ENCODE results near the gene MORN3.

MORN3 gene

DNA sequence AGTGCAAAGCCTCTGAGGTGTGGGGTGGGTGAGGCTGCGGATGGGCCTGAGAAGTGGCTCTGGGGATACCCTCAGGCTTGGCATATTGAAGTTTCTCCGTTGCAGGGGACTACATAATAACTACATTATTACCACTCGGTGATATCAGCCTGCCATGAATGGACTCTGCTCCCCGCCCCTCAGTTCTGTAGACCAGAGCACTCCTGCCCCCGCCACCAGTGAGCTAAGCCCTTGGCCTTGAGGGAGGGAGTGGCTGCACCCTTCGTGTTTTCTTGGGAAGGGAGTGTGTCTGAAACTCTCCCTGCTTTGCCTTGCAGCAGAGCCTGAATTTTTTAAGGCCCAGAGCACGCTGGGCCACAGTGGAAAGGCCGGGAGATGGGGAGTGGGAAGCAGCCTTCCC is 41.4 kb downstream of the MORN3 start:
- Histone ChIP-seq H3K27ac (ENCODE audit: low read depth, low read length) (peak overlapping the region; percentile 92), H3K9me3 (ENCODE audit: control insufficient read depth in 1 of 2, low read length in 2 of 2) (no peaks in the 10 kb centered on the region), H3K9ac (ENCODE audit: low read depth in 1 of 2, low read length in 2 of 2) (peak overlapping the region; percentile 87 to 93), H3K4me1 (ENCODE audit: control insufficient read depth in 1 of 2, insufficient read depth in 2 of 2, low read length in 2 of 2) (peaks cover 51 to 57% of the 10 kb centered on the region in 2 donors), H3K27me3 (ENCODE audit: control insufficient read depth in 1 of 2, insufficient read depth in 2 of 2, low read length in 2 of 2) (no peaks in the 10 kb centered on the region), H3K4me3 (ENCODE audit: low read depth in 1 of 2, low read length in 2 of 2) (peak overlapping the region; percentile 83 to 88), H3K36me3 (ENCODE audit: control insufficient read depth in 1 of 2, insufficient read depth in 2 of 2, low read length in 2 of 2) (peaks cover 6% of the 10 kb centered on the region in 2 donors)

DNA sequence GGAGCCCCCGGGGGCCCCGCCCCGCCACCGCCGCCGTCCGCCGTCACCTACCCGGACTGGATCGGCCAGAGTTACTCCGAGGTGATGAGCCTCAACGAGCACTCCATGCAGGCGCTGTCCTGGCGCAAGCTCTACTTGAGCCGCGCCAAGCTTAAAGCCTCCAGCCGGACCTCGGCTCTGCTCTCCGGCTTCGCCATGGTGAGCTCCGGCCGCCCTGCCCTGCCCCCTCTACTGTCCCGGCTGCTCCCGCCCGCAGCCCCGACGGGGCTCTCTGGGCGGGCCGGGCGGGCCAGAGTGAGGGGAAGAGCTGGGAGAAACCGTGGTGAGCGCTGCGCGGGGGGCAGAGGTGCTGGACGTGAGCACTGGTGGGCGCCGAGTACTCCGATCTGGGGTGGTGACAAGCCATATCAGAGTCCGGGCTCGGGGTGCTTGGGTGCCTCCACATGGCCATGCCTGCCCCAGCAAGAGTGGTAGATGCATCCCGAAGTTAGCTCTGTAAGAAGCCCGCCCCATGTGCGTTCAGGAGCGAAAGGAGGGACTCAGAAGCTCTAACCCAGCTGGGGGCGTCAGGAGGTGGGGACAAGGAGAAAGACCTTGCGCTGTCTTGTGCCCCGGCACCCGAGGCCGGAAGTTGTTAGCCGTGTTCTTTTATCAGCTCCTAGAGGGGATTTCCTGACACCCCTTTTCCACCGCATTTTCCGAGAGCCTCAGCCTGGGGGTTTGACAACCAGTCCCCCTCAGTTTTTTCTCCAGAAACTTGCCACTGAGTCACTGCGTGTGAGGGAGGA is 42.4 kb downstream of the MORN3 start:
- H3K36me3 ChIP-seq (ENCODE audit: control insufficient read depth in 1 of 2, insufficient read depth in 2 of 2, low read length in 2 of 2) = peaks cover 4 to 6% of the 10 kb centered on the region in 2 donors
- peaks cover 41 to 47% of the 10 kb centered on the region in 2 donors for H3K4me1 ChIP-seq (ENCODE audit: control insufficient read depth in 1 of 2, insufficient read depth in 2 of 2, low read length in 2 of 2)
- no peaks in the 10 kb centered on the region for H3K27me3 ChIP-seq (ENCODE audit: control insufficient read depth in 1 of 2, insufficient read depth in 2 of 2, low read length in 2 of 2)
- peak overlapping the region; percentile 92 for H3K27ac ChIP-seq (ENCODE audit: low read depth, low read length)
- peak overlapping the region; percentile 83 to 88 for H3K4me3 ChIP-seq (ENCODE audit: low read depth in 1 of 2, low read length in 2 of 2)
- H3K9me3 ChIP-seq (ENCODE audit: control insufficient read depth in 1 of 2, low read length in 2 of 2) = no peaks in the 10 kb centered on the region
- H3K9ac ChIP-seq (ENCODE audit: low read depth in 1 of 2, low read length in 2 of 2) = peak overlapping the region; percentile 87 to 93

DNA sequence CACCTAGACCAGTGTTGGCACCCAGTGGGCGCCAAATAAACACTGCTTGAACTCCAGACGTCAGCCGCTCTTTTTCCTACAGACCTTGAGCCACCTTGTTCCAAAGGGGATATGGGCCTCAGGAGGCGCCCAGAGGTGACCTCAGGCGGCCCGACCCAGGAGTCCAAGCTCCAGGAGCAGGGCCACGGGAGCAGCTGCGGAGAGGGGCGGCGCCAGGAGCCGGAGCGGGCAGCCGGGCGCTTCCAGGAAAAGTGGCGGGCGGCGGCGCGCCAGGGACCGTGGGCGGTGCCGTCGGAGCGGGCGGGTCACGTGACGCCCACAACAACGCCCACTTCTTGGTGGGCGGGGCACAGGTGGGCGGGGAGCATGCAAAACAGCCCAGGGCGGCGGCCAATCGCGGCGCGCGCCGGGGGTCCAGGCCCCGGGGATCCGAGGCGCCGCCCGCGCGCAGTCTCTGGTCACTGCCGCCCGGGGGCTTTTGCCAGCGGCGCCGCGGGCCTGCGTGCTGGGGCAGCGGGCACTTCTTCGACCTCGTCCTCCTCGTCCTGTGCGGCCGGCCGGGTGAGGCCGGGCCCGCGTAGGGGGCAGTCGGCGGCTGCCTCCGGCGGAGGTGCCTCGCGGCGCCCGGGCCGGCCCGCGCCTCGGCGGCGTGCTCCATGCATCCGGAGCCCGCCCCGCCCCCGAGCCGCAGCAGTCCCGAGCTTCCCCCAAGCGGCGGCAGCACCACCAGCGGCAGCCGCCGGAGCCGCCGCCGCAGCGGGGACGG is 43.2 kb downstream of the MORN3 start, which contains the start of gene ORAI1:
Gene ORAI1, plus strand, starts transcription at position 444 of the 766 bp plus-strand sequence.
- Histone ChIP-seq H3K27ac (ENCODE audit: low read depth, low read length) (peak within 1 kb of the TSS; percentile 92), H3K27me3 (ENCODE audit: control insufficient read depth in 1 of 2, insufficient read depth in 2 of 2, low read length in 2 of 2) (no peaks in the 10 kb centered on the region), H3K4me3 (ENCODE audit: low read depth in 1 of 2, low read length in 2 of 2) (peak within 1 kb of the TSS; percentile 83 to 88), H3K4me1 (ENCODE audit: control insufficient read depth in 1 of 2, insufficient read depth in 2 of 2, low read length in 2 of 2) (peaks cover 37 to 41% of the 10 kb centered on the region in 2 donors), H3K9me3 (ENCODE audit: control insufficient read depth in 1 of 2, low read length in 2 of 2) (no peaks in the 10 kb centered on the region), H3K36me3 (ENCODE audit: control insufficient read depth in 1 of 2, insufficient read depth in 2 of 2, low read length in 2 of 2) (peaks cover 3 to 4% of the 10 kb centered on the region in 2 donors), H3K9ac (ENCODE audit: low read depth in 1 of 2, low read length in 2 of 2) (peak within 1 kb of the TSS; percentile 87 to 93)

DNA sequence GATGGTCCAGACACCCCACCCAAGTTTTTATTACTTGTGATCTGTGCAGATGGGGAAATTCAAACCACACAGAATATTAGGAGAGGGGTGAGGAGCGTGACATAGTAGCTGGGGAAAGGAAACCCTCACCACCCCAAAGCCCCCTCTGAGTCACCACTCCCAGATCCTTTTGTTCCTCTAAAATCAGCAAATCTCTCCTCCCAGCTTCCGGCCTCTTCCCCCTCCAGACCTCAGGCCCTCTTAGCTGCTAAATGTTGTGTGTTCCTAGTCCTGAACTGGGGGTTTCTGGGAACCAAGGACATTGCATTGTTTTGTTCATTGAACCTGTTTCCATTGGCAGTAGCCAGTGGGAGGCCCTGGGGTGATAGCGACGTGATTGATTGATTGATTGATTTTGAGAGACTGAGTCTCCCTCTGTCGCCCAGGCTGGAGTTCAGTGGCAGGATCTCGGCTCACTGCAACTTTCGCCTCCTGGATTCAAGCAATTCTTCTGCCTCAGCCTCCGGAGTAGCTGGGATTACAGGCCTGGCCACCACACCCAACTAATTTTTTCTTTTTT is 49.0 kb downstream of the MORN3 start:
- Histone ChIP-seq H3K27ac (ENCODE audit: low read depth, low read length) (no peak overlapping the region), H3K27me3 (ENCODE audit: control insufficient read depth in 1 of 2, insufficient read depth in 2 of 2, low read length in 2 of 2) (no peaks in the 10 kb centered on the region), H3K9me3 (ENCODE audit: control insufficient read depth in 1 of 2, low read length in 2 of 2) (no peaks in the 10 kb centered on the region), H3K4me3 (ENCODE audit: low read depth in 1 of 2, low read length in 2 of 2) (no peak overlapping the region), H3K4me1 (ENCODE audit: control insufficient read depth in 1 of 2, insufficient read depth in 2 of 2, low read length in 2 of 2) (peaks cover 6% of the 10 kb centered on the region in 2 donors), H3K9ac (ENCODE audit: low read depth in 1 of 2, low read length in 2 of 2) (no peak overlapping the region), H3K36me3 (ENCODE audit: control insufficient read depth in 1 of 2, insufficient read depth in 2 of 2, low read length in 2 of 2) (no peaks in the 10 kb centered on the region)

DNA sequence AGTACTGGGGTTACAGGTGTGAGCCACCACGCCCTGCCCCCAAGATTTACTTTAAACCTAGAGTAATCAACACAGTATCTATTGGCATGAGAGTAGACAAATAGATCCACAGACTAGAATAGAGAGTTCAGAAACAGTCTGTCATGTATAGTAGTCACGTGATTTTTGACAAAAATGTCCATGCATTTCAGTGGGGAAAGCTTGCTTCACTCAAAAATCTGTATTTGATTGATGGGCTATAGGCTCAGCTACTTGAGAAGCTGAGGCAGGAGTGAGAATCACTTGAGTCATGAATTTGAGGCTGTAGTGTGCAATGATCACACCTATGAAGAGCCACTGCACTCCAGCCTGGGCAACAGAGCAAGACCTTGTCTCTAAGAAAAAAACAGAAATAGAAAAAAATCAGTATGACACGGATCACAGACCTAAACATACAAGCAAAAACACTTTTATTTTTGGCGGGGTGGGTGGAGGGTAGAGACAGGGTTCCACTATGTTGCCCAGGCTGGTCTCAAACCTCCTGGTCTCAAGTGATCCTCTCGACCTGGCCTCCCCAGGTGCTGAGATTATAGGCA is 50.7 kb downstream of the MORN3 start:
- Histone ChIP-seq H3K4me3 (ENCODE audit: low read depth in 1 of 2, low read length in 2 of 2) (no peak overlapping the region), H3K27me3 (ENCODE audit: control insufficient read depth in 1 of 2, insufficient read depth in 2 of 2, low read length in 2 of 2) (no peaks in the 10 kb centered on the region), H3K9ac (ENCODE audit: low read depth in 1 of 2, low read length in 2 of 2) (no peak overlapping the region), H3K27ac (ENCODE audit: low read depth, low read length) (no peak overlapping the region), H3K36me3 (ENCODE audit: control insufficient read depth in 1 of 2, insufficient read depth in 2 of 2, low read length in 2 of 2) (no peaks in the 10 kb centered on the region), H3K4me1 (ENCODE audit: control insufficient read depth in 1 of 2, insufficient read depth in 2 of 2, low read length in 2 of 2) (no peaks in the 10 kb centered on the region), H3K9me3 (ENCODE audit: control insufficient read depth in 1 of 2, low read length in 2 of 2) (no peaks in the 10 kb centered on the region)

DNA sequence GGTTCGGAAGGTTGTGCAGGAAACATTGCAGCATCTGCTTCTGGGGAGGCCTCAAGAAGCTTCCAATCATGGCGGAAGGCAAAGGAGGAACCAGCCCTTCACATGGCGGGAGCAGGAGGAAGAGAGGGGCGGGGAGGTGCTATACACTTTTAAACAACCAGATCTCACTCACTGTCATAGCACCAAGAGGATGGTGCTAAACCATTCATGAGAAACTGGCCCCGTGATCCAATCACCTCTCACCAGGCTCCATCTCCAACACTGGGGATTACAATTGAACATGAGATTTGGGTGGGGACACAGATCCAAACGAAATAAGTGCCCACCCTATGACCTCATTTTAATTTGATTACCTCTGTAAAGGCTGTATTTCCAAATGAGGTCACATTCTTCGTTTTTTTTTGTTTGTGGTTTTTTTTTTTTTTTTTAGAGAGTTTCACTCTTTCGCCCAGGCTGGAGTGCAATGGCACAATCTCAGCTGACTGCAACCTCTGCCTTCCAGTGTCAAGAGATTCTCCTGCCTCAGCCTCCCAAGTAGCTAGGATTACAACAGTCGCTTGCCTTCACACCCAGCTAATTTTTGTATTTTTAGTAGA is 54.5 kb downstream of the MORN3 start:
- H3K27ac ChIP-seq (ENCODE audit: low read depth, low read length) = no peak overlapping the region

DNA sequence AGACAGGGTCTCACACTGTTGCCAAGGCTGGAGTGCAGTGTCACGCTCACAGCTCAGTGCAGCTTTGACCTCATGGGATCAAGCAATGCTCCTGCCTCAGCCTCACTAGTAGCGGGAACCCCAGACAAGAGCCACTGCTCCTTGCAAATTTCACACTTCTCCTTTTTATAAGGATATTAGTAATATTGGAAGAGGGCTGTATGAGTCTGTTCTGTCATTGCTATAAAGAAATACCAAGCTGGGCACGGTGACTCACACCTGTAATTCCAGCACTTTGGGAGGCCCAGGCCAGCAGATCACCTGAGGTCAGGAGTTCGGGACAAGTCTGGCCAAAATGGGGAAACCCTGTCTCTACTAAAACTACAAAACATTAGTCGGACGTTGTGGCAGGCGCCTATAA is 56.0 kb downstream of the MORN3 start:
- Histone ChIP-seq H3K27ac (ENCODE audit: low read depth, low read length) (no peak overlapping the region), H3K36me3 (ENCODE audit: control insufficient read depth in 1 of 2, insufficient read depth in 2 of 2, low read length in 2 of 2) (no peaks in the 10 kb centered on the region), H3K4me3 (ENCODE audit: low read depth in 1 of 2, low read length in 2 of 2) (no peak overlapping the region), H3K4me1 (ENCODE audit: control insufficient read depth in 1 of 2, insufficient read depth in 2 of 2, low read length in 2 of 2) (peaks cover 4 to 13% of the 10 kb centered on the region in 2 donors), H3K9me3 (ENCODE audit: control insufficient read depth in 1 of 2, low read length in 2 of 2) (no peaks in the 10 kb centered on the region), H3K9ac (ENCODE audit: low read depth in 1 of 2, low read length in 2 of 2) (no peak overlapping the region), H3K27me3 (ENCODE audit: control insufficient read depth in 1 of 2, insufficient read depth in 2 of 2, low read length in 2 of 2) (no peaks in the 10 kb centered on the region)

More for the DNA sequence above, 54.5 kb downstream of the MORN3 start:
- no peaks in the 10 kb centered on the region for H3K27me3 ChIP-seq (ENCODE audit: control insufficient read depth in 1 of 2, insufficient read depth in 2 of 2, low read length in 2 of 2)
- H3K36me3 ChIP-seq (ENCODE audit: control insufficient read depth in 1 of 2, insufficient read depth in 2 of 2, low read length in 2 of 2) = no peaks in the 10 kb centered on the region
- peaks cover 4 to 11% of the 10 kb centered on the region in 2 donors for H3K4me1 ChIP-seq (ENCODE audit: control insufficient read depth in 1 of 2, insufficient read depth in 2 of 2, low read length in 2 of 2)
- H3K9ac ChIP-seq (ENCODE audit: low read depth in 1 of 2, low read length in 2 of 2) = no peak overlapping the region
- H3K4me3 ChIP-seq (ENCODE audit: low read depth in 1 of 2, low read length in 2 of 2) = no peak overlapping the region
- H3K9me3 ChIP-seq (ENCODE audit: control insufficient read depth in 1 of 2, low read length in 2 of 2) = no peaks in the 10 kb centered on the region

DNA sequence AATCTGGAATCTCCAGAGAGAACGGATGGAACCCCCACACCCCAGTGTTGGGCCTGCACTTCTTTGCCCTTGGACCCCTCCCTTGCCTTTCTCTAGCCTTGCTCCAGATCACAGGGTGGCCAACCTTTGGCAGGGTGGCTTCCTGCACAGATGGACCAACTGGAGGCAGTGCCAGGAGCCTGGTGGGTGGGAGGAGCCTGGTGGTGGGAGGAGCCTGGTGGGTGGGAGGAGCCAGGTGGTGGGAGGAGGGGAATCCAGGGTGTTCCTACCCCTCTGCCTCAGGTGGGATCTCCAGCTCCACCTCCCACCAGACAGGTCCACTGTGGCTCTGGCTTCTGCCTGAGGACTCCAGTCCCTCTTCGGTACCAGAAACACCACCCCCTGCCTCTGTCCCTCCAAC is 58.1 kb downstream of the MORN3 start:
- H3K36me3 ChIP-seq (ENCODE audit: control insufficient read depth in 1 of 2, insufficient read depth in 2 of 2, low read length in 2 of 2) = no peaks in the 10 kb centered on the region
- H3K9ac ChIP-seq (ENCODE audit: low read depth in 1 of 2, low read length in 2 of 2) = no peak overlapping the region
- H3K27ac ChIP-seq (ENCODE audit: low read depth, low read length) = no peak overlapping the region
- peaks cover 4 to 13% of the 10 kb centered on the region in 2 donors for H3K4me1 ChIP-seq (ENCODE audit: control insufficient read depth in 1 of 2, insufficient read depth in 2 of 2, low read length in 2 of 2)
- H3K9me3 ChIP-seq (ENCODE audit: control insufficient read depth in 1 of 2, low read length in 2 of 2) = no peaks in the 10 kb centered on the region
- no peaks in the 10 kb centered on the region for H3K27me3 ChIP-seq (ENCODE audit: control insufficient read depth in 1 of 2, insufficient read depth in 2 of 2, low read length in 2 of 2)
- no peak overlapping the region for H3K4me3 ChIP-seq (ENCODE audit: low read depth in 1 of 2, low read length in 2 of 2)

DNA sequence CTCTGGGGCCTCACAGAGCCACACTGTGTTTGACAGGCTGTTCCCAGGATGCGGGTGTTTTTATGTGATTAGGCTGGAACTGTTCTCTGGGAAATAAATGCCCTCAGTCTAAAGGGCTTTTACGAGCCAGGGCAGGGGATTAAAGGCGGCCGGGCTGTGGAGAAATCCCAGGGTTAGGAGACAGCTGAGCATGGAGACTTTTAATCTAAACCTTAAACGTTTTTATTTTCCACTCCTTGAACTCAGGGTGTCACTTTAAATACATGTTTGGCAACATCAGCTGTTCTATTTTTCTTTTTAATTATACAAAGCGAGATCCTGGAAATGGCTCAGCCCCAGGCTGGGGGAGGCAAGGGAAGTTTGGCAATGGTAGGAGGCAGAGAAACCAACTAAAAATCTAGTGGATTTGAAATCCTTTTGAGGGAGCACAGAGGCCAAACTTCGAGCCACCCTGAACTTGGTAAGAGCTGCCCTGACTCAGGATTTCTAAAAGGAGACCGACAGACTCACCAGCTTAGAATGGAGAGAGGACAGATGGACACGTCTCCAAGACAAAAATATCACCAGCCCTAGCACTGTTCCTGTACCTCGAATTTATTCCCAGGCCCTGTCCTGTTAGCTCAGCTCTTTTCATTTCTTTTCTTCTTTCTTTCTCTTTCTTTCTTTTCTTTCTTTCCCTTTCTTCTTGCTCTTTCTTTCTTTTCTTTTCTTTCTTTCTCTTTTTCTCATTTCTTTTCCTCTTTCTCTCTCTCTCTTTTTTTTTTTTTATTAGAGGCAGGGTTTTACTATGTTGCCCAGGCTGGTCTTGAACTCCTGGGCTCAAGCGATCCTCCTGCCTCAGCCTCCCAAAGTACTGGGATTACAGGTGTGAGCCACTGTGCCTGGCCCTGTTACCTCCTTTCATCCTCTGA is 59.0 kb downstream of the MORN3 start:
- no peaks in the 10 kb centered on the region for H3K27me3 ChIP-seq (ENCODE audit: control insufficient read depth in 1 of 2, insufficient read depth in 2 of 2, low read length in 2 of 2)
- no peaks in the 10 kb centered on the region for H3K36me3 ChIP-seq (ENCODE audit: control insufficient read depth in 1 of 2, insufficient read depth in 2 of 2, low read length in 2 of 2)
- no peaks in the 10 kb centered on the region for H3K9me3 ChIP-seq (ENCODE audit: control insufficient read depth in 1 of 2, low read length in 2 of 2)
- H3K9ac ChIP-seq (ENCODE audit: low read depth in 1 of 2, low read length in 2 of 2) = peak overlapping the region in 1 of 2 donors; percentile 3
- H3K4me3 ChIP-seq (ENCODE audit: low read depth in 1 of 2, low read length in 2 of 2) = no peak overlapping the region
- peaks cover 4 to 13% of the 10 kb centered on the region in 2 donors for H3K4me1 ChIP-seq (ENCODE audit: control insufficient read depth in 1 of 2, insufficient read depth in 2 of 2, low read length in 2 of 2)
- no peak overlapping the region for H3K27ac ChIP-seq (ENCODE audit: low read depth, low read length)
